Caco-2 (cell line): ENCODE measurements around the gene NLRP1. TPM values are rescaled to one million over a fixed set of nuclear protein-coding genes. Genes with fewer than 3 reads are reported as not detected.

Experiments
- BruUV-seq: library from RNA; stranded (reverse); fragments of 400-500 nt; replicated peaks from 2 replicates; lab custom pipeline; 2021; lab: Mats Ljungman, UMichigan
- CTCF ChIA-PET: fragments of 300-600 bp; sonication (Branson Sonifier 250); formaldehyde crosslinking; loops from one replicate; lab custom pipeline; 2022; ENCODE audit warnings: antibody characterized with exemption; lab: Charles Lee
- POLR2A ChIA-PET: fragments of 300-600 bp; sonication (Branson Sonifier 250); formaldehyde crosslinking; loops from one replicate; lab custom pipeline; 2022; ENCODE audit warnings: antibody characterized with exemption; lab: Charles Lee
- DNase-seq, 2 experiments: peaks; one replicate each; pipeline versions ENCODE4 v3.0.0 to v3.0.0-alpha.2; 2020 to 2022
- H3K27me3 ChIP-seq: replicated peaks from 2 replicates; pipeline ENCODE4 v1.6.0; 2011; ENCODE audit warnings: low read length; ENCODE audit not compliant: control insufficient read depth, insufficient read depth
- H3K36me3 ChIP-seq: 2 replicates; pipeline ENCODE4 v1.5.1; 2011; ENCODE audit warnings: low read length; ENCODE audit not compliant: control insufficient read depth, insufficient read depth
- H3K4me1 ChIP-seq: fragments of 250-450 bp; sonication (Bioruptor Pico); 2 replicates; pipeline ENCODE4 v1.5.1; 2020; ENCODE audit warnings: mild to moderate bottlenecking
- H3K4me3 ChIP-seq: 2 replicates; pipeline ENCODE4 v1.5.1; 2011; ENCODE audit warnings: low read depth, mild to moderate bottlenecking, control low read depth, low read length
- H3K9me3 ChIP-seq: fragments of 250-450 bp; sonication (Bioruptor Pico); 2 replicates; pipeline ENCODE4 v1.5.1; 2020; ENCODE audit warnings: mild to moderate bottlenecking, moderate library complexity
- H3K27ac Mint-ChIP-seq: one replicate; pipeline ENCODE4 v1.8.0; 2022; ENCODE audit warnings: mixed read lengths; ENCODE audit not compliant: unreplicated experiment
- H3K27me3 Mint-ChIP-seq: one replicate; pipeline ENCODE4 v1.8.0; 2022; ENCODE audit warnings: mixed read lengths; ENCODE audit not compliant: insufficient read depth, unreplicated experiment
- H3K36me3 Mint-ChIP-seq: one replicate; pipeline ENCODE4 v1.8.0; 2022; ENCODE audit warnings: mild to moderate bottlenecking, mixed read lengths; ENCODE audit not compliant: insufficient read depth, unreplicated experiment
- H3K4me1 Mint-ChIP-seq: one replicate; pipeline ENCODE4 v1.8.0; 2022; ENCODE audit warnings: low read depth, mixed read lengths; ENCODE audit not compliant: unreplicated experiment
- H3K4me3 Mint-ChIP-seq: one replicate; pipeline ENCODE4 v1.8.0; 2022; ENCODE audit warnings: mild to moderate bottlenecking, moderate library complexity, mixed read lengths; ENCODE audit not compliant: unreplicated experiment
- H3K9me3 Mint-ChIP-seq: one replicate; pipeline ENCODE4 v1.8.0; 2022; ENCODE audit warnings: mixed read lengths; ENCODE audit not compliant: unreplicated experiment
- intact Hi-C: fragments of 100-400 bp; cut with micrococcal nuclease; formaldehyde crosslinking; loops from one replicate; pipeline ENCODE4 v1.10.0; 2022; ENCODE audit not compliant: unreplicated experiment
- total RNA-seq: library from RNA; stranded (reverse); gene quantifications from 2 replicates; pipeline ENCODE4 v1.2.3, GENCODE V29; 2022
- TF ChIP-seq, protein P1 (sequence below), 2 experiments: fragments of 200-600 bp in 1 of 2; IDR thresholded peaks; 1 replicate in 1 of 2; 2 replicates in 1 of 2; pipeline versions ENCODE4 v1.5.1 to v1.8.0; 2011 to 2022; ENCODE audit warnings: antibody characterized with exemption in 1 of 2, control low read depth in 1 of 2, inconsistent platforms in 1 of 2, low read depth in 1 of 2, low read length in 1 of 2, mild to moderate bottlenecking in 1 of 2, moderate library complexity in 1 of 2; ENCODE audit not compliant: insufficient read depth in 1 of 2, severe bottlenecking in 1 of 2, unreplicated experiment in 1 of 2

The NLRP1 gene
- total RNA-seq, 1 experiment from 2014 or later: 0.09 TPM

- H3K36me3 ChIP-seq: no peaks in the 10 kb centered on the region
- DNase-seq: no peak
- H3K9me3 Mint-ChIP-seq: no peaks in the 10 kb centered on the region
- ChIA-PET POLR2A (no interaction called here), CTCF (no interaction called here)
- H3K4me1 Mint-ChIP-seq: no peaks in the 10 kb centered on the region
- no peak overlapping the region for H3K27ac Mint-ChIP-seq
- intact Hi-C loops: no loop called here
- no peaks in the 10 kb centered on the region for H3K36me3 Mint-ChIP-seq
- H3K27me3 ChIP-seq: no peaks in the 10 kb centered on the region
- no peak overlapping the region for H3K4me3 ChIP-seq
- no peaks in the 10 kb centered on the region for H3K4me1 ChIP-seq
- BruUV-seq: no TSS peak
- H3K4me3 Mint-ChIP-seq: no peak overlapping the region
- no peaks in the 10 kb centered on the region for H3K9me3 ChIP-seq
- TF ChIP-seq, protein P1, sequence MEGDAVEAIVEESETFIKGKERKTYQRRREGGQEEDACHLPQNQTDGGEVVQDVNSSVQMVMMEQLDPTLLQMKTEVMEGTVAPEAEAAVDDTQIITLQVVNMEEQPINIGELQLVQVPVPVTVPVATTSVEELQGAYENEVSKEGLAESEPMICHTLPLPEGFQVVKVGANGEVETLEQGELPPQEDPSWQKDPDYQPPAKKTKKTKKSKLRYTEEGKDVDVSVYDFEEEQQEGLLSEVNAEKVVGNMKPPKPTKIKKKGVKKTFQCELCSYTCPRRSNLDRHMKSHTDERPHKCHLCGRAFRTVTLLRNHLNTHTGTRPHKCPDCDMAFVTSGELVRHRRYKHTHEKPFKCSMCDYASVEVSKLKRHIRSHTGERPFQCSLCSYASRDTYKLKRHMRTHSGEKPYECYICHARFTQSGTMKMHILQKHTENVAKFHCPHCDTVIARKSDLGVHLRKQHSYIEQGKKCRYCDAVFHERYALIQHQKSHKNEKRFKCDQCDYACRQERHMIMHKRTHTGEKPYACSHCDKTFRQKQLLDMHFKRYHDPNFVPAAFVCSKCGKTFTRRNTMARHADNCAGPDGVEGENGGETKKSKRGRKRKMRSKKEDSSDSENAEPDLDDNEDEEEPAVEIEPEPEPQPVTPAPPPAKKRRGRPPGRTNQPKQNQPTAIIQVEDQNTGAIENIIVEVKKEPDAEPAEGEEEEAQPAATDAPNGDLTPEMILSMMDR (IDR thresholded peaks at IDR 0.05; ENCODE audit: insufficient read depth in 1 of 2, low read depth in 1 of 2, low read length in 1 of 2, severe bottlenecking in 1 of 2, unreplicated experiment in 1 of 2): no peak
- no peaks in the 10 kb centered on the region for H3K27me3 Mint-ChIP-seq
Observed at GRCh38 chr17:5508810-5509209, 75.5 kb downstream of the NLRP1 start.

- Histone ChIP-seq H3K9me3 (no peaks in the 10 kb centered on the region), H3K36me3 (no peaks in the 10 kb centered on the region), H3K4me3 (no peak overlapping the region), H3K4me1 (no peaks in the 10 kb centered on the region), H3K27me3 (no peaks in the 10 kb centered on the region)
- no peak overlapping the region for H3K4me3 Mint-ChIP-seq
- no peaks in the 10 kb centered on the region for H3K9me3 Mint-ChIP-seq
- intact Hi-C loops: no loop called here
- ChIA-PET CTCF (no interaction called here), POLR2A (no interaction called here)
- no peaks in the 10 kb centered on the region for H3K4me1 Mint-ChIP-seq
- no peak for DNase-seq
- no TSS peak for BruUV-seq
- TF ChIP-seq, protein P1 (IDR thresholded peaks at IDR 0.05; ENCODE audit: insufficient read depth in 1 of 2, low read depth in 1 of 2, low read length in 1 of 2, severe bottlenecking in 1 of 2, unreplicated experiment in 1 of 2): no peak
- H3K27ac Mint-ChIP-seq: no peak overlapping the region
- H3K36me3 Mint-ChIP-seq: no peaks in the 10 kb centered on the region
- H3K27me3 Mint-ChIP-seq: no peaks in the 10 kb centered on the region
Observed at GRCh38 chr17:5506307-5506706, 78.0 kb downstream of the NLRP1 start.

- Mint-ChIP-seq H3K27ac (no peak overlapping the region), H3K4me3 (no peak overlapping the region), H3K9me3 (no peaks in the 10 kb centered on the region), H3K27me3 (no peaks in the 10 kb centered on the region), H3K4me1 (no peaks in the 10 kb centered on the region), H3K36me3 (no peaks in the 10 kb centered on the region)
- ChIA-PET POLR2A (no interaction called here), CTCF (no interaction called here)
- no TSS peak for BruUV-seq
- intact Hi-C loops: no loop called here
- DNase-seq: no peak
- TF ChIP-seq, protein P1 (IDR thresholded peaks at IDR 0.05; ENCODE audit: insufficient read depth in 1 of 2, low read depth in 1 of 2, low read length in 1 of 2, severe bottlenecking in 1 of 2, unreplicated experiment in 1 of 2): no peak
- H3K4me3 ChIP-seq: no peak overlapping the region
- H3K36me3 ChIP-seq: no peaks in the 10 kb centered on the region
- no peaks in the 10 kb centered on the region for H3K9me3 ChIP-seq
- H3K4me1 ChIP-seq: no peaks in the 10 kb centered on the region
- H3K27me3 ChIP-seq: no peaks in the 10 kb centered on the region
Observed at GRCh38 chr17:5502552-5502951, 81.8 kb downstream of the NLRP1 start.
